Neutrophil (primary cell): ENCODE results near the gene EDIL3.

Source experiments
- H3K27ac ChIP-seq: fragments of 200-600 bp; sonication (generic); 2 replicates; pipeline ENCODE4 v1.5.1; 2016; ENCODE audit warnings: mild to moderate bottlenecking, moderate library complexity
- H3K27me3 ChIP-seq: fragments of 200-600 bp; sonication (generic); 2 replicates; pipeline ENCODE4 v1.6.0; 2016; ENCODE audit warnings: mild to moderate bottlenecking
- H3K36me3 ChIP-seq: fragments of 200-600 bp; sonication (generic); 2 replicates; pipeline ENCODE4 v1.5.1; 2017
- H3K4me1 ChIP-seq, 2 experiments: fragments of 200-600 bp in 1 of 2; sonication (generic) in 1 of 2; 1 replicate in 1 of 2; 2 replicates in 1 of 2; pipeline versions ENCODE4 v1.5.1 to v1.6.1; 2013 to 2016; ENCODE audit warnings: low read depth in 1 of 2, low read length in 1 of 2, mild to moderate bottlenecking in 1 of 2, moderate library complexity in 1 of 2; ENCODE audit not compliant: control insufficient read depth in 1 of 2, insufficient read depth in 1 of 2
- H3K4me3 ChIP-seq, 2 experiments: fragments of 200-600 bp in 1 of 2; sonication (generic) in 1 of 2; 1 replicate in 1 of 2; 2 replicates in 1 of 2; pipeline ENCODE4 v1.5.1; 2013 to 2016; ENCODE audit warnings: low read depth in 1 of 2, low read length in 1 of 2, mild to moderate bottlenecking in 1 of 2, moderate library complexity in 1 of 2
- H3K9me3 ChIP-seq: fragments of 200-600 bp; sonication (generic); 2 replicates; pipeline ENCODE4 v1.5.1; 2016
- CTCF ChIP-seq: fragments of 200-600 bp; sonication (generic); IDR thresholded peaks from 2 replicates; pipeline ENCODE4 v1.5.1; 2016; ENCODE audit warnings: antibody characterized with exemption

EDIL3 gene

GRCh38 chr5:83937837-83938236 lies 446.8 kb downstream of the EDIL3 start:
- TF ChIP-seq CTCF = no peak
- no peaks in the 10 kb centered on the region for H3K27me3 ChIP-seq
- H3K4me3 ChIP-seq = no peak overlapping the region
- H3K27ac ChIP-seq = no peak overlapping the region
- no peaks in the 10 kb centered on the region for H3K4me1 ChIP-seq
- no peaks in the 10 kb centered on the region for H3K36me3 ChIP-seq
- no peaks in the 10 kb centered on the region for H3K9me3 ChIP-seq

DNA sequence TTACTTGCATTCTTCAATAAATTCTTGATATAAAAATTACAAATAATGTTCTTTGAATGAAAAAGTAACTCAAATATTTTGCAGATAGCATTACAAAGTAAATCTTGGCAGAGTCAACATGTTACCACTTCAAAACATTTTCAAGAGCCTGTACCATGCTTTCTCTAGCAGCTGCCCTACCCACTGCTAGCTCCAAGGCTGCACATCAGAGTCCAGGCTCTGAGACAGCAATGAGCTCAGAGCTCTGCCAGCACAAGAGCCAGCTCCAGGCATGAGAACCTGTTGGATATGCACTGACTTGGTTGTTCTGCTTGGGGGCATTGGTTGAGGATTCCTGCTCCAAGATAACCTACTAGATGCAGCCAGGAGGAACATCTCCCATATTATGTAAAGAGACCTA lies 452.7 kb downstream of the EDIL3 start:
- no peak for TF ChIP-seq CTCF
- no peak overlapping the region for H3K27ac ChIP-seq
- no peaks in the 10 kb centered on the region for H3K36me3 ChIP-seq

GRCh38 chr5:83927140-83927733 lies 457.4 kb downstream of the EDIL3 start:
- Histone ChIP-seq H3K27ac (no peak overlapping the region), H3K27me3 (no peaks in the 10 kb centered on the region), H3K4me3 (no peak overlapping the region), H3K36me3 (no peaks in the 10 kb centered on the region), H3K4me1 (no peaks in the 10 kb centered on the region), H3K9me3 (no peaks in the 10 kb centered on the region)
- TF ChIP-seq CTCF = no peak

More for the DNA sequence above, 452.7 kb downstream of the EDIL3 start:
- Histone ChIP-seq H3K27me3 (no peaks in the 10 kb centered on the region), H3K9me3 (no peaks in the 10 kb centered on the region), H3K4me3 (no peak overlapping the region), H3K4me1 (no peaks in the 10 kb centered on the region)

GRCh38 chr5:83925955-83926337 lies 458.7 kb downstream of the EDIL3 start:
- no peaks in the 10 kb centered on the region for H3K4me1 ChIP-seq
- no peaks in the 10 kb centered on the region for H3K36me3 ChIP-seq
- no peak overlapping the region for H3K27ac ChIP-seq
- H3K9me3 ChIP-seq = no peaks in the 10 kb centered on the region
- no peak overlapping the region for H3K4me3 ChIP-seq
- no peaks in the 10 kb centered on the region for H3K27me3 ChIP-seq
- no peak for TF ChIP-seq CTCF

DNA sequence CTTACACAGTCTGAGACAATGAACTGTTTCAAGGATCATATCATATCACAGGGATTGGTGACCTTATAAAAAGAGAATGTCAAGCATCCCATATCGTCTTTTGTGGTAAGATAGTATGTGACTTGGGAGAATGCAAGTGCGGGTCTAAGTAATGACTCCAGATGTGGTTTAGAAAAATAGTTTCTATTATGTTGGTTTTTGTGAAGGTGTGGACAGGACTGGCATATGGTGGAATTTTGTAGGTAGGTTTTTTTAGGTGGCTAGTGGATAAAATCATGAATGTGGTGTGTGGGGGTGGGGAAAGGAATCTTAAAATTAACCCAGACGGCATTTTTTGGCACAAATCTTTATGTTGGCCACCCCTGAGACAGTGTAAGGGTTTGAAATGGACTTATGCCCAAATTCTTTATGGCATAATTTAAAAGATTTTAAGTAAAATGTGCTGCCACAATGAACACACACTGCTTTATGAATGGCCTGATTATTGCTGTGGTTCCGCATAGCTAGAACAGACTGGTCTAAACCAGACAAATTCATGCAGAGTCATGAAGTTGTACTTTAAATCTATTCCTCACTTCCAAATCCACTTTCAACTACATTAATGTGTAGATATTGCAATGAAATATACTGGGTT lies 459.2 kb downstream of the EDIL3 start:
- no peaks in the 10 kb centered on the region for H3K27me3 ChIP-seq
- H3K27ac ChIP-seq = no peak overlapping the region
- no peak for TF ChIP-seq CTCF
- no peaks in the 10 kb centered on the region for H3K36me3 ChIP-seq
- H3K9me3 ChIP-seq = no peaks in the 10 kb centered on the region
- no peak overlapping the region for H3K4me3 ChIP-seq
- no peaks in the 10 kb centered on the region for H3K4me1 ChIP-seq
